HUES6 (cell line): ENCODE data around the gene PAPPA.

Experiments used
- H3K27ac ChIP-seq: 2 replicates; pipeline ENCODE4 v1.7.0; 2013; ENCODE audit warnings: low read depth, mild to moderate bottlenecking, low read length, inconsistent platforms
- H3K27me3 ChIP-seq: 2 replicates; pipeline ENCODE4 v1.6.1; 2013; ENCODE audit warnings: low read length; ENCODE audit not compliant: control insufficient read depth, insufficient read depth
- H3K36me3 ChIP-seq: 2 replicates; pipeline ENCODE4 v1.6.1; 2013; ENCODE audit warnings: low read length; ENCODE audit not compliant: control insufficient read depth, insufficient read depth
- H3K4me1 ChIP-seq: 2 replicates; pipeline ENCODE4 v1.6.1; 2013; ENCODE audit warnings: low read length; ENCODE audit not compliant: control insufficient read depth, insufficient read depth
- H3K4me3 ChIP-seq: 2 replicates; pipeline ENCODE4 v1.5.1; 2013; ENCODE audit warnings: low read depth, low read length
- H3K9ac ChIP-seq: one replicate; pipeline ENCODE4 v1.6.1; 2013; ENCODE audit warnings: mild to moderate bottlenecking, low read length
- H3K9me3 ChIP-seq: 2 replicates; pipeline ENCODE4 v1.6.1; 2013; ENCODE audit warnings: low read depth, low read length; ENCODE audit not compliant: control insufficient read depth, insufficient read depth

Gene PAPPA

GRCh38 chr9:116137010-116137409 is 16.6 kb upstream of the PAPPA start:
- no peak overlapping the region for H3K4me3 ChIP-seq
- no peaks in the 10 kb centered on the region for H3K9me3 ChIP-seq
- H3K4me1 ChIP-seq, result no peaks in the 10 kb centered on the region
- no peaks in the 10 kb centered on the region for H3K36me3 ChIP-seq
- H3K27ac ChIP-seq, result no peak overlapping the region
- H3K9ac ChIP-seq, result no peak overlapping the region
- peaks cover 3% of the 10 kb centered on the region; the same call in 1 of the 2 replicates for H3K27me3 ChIP-seq

GRCh38 chr9:116137581-116137980 is 16.0 kb upstream of the PAPPA start:
- peaks cover 3% of the 10 kb centered on the region; the same call in 1 of the 2 replicates for H3K27me3 ChIP-seq
- H3K4me1 ChIP-seq, result no peaks in the 10 kb centered on the region
- no peak overlapping the region for H3K9ac ChIP-seq
- H3K36me3 ChIP-seq, result no peaks in the 10 kb centered on the region
- H3K27ac ChIP-seq, result no peak overlapping the region
- no peaks in the 10 kb centered on the region for H3K9me3 ChIP-seq
- H3K4me3 ChIP-seq, result no peak overlapping the region

GRCh38 chr9:116141864-116142561 is 11.6 kb upstream of the PAPPA start:
- no peaks in the 10 kb centered on the region for H3K9me3 ChIP-seq
- H3K27ac ChIP-seq, result no peak overlapping the region
- no peaks in the 10 kb centered on the region for H3K4me1 ChIP-seq
- no peak overlapping the region for H3K4me3 ChIP-seq
- peaks cover 3% of the 10 kb centered on the region; the same call in 1 of the 2 replicates for H3K27me3 ChIP-seq
- no peaks in the 10 kb centered on the region for H3K36me3 ChIP-seq
- H3K9ac ChIP-seq, result no peak overlapping the region

- H3K9ac ChIP-seq, result no peak overlapping the region
- no peak overlapping the region for H3K4me3 ChIP-seq
- H3K27me3 ChIP-seq, result no peaks in the 10 kb centered on the region
- no peaks in the 10 kb centered on the region for H3K4me1 ChIP-seq
- H3K9me3 ChIP-seq, result no peaks in the 10 kb centered on the region
- H3K27ac ChIP-seq, result no peak overlapping the region
- H3K36me3 ChIP-seq, result no peaks in the 10 kb centered on the region
Observed at GRCh38 chr9:116142706-116143492, 10.7 kb upstream of the PAPPA start.

- Histone ChIP-seq H3K27ac (no peak overlapping the region), H3K4me1 (no peaks in the 10 kb centered on the region), H3K27me3 (no peaks in the 10 kb centered on the region), H3K36me3 (no peaks in the 10 kb centered on the region), H3K9ac (no peak overlapping the region), H3K9me3 (no peaks in the 10 kb centered on the region), H3K4me3 (no peak overlapping the region)
Observed at GRCh38 chr9:116144038-116144437, 9.6 kb upstream of the PAPPA start.

- H3K4me1 ChIP-seq, result no peaks in the 10 kb centered on the region
- no peaks in the 10 kb centered on the region for H3K36me3 ChIP-seq
- H3K9ac ChIP-seq, result no peak overlapping the region
- no peaks in the 10 kb centered on the region for H3K9me3 ChIP-seq
- no peaks in the 10 kb centered on the region for H3K27me3 ChIP-seq
- no peak overlapping the region for H3K27ac ChIP-seq
- H3K4me3 ChIP-seq, result no peak overlapping the region
Observed at GRCh38 chr9:116144555-116144954, 9.0 kb upstream of the PAPPA start.

- no peaks in the 10 kb centered on the region for H3K4me1 ChIP-seq
- no peak overlapping the region for H3K9ac ChIP-seq
- H3K9me3 ChIP-seq, result no peaks in the 10 kb centered on the region
- no peak overlapping the region for H3K4me3 ChIP-seq
- no peaks in the 10 kb centered on the region for H3K36me3 ChIP-seq
- no peaks in the 10 kb centered on the region for H3K27me3 ChIP-seq
- no peak overlapping the region for H3K27ac ChIP-seq
Observed at GRCh38 chr9:116145036-116145435, 8.6 kb upstream of the PAPPA start.

- H3K9me3 ChIP-seq, result no peaks in the 10 kb centered on the region
- H3K9ac ChIP-seq, result no peak overlapping the region
- no peak overlapping the region for H3K27ac ChIP-seq
- H3K4me1 ChIP-seq, result peaks cover 8% of the 10 kb centered on the region; the same call in 1 of the 2 replicates
- no peak overlapping the region for H3K4me3 ChIP-seq
- peaks cover 14% of the 10 kb centered on the region for H3K27me3 ChIP-seq
- no peaks in the 10 kb centered on the region for H3K36me3 ChIP-seq
Observed at GRCh38 chr9:116147821-116148220, 5.8 kb upstream of the PAPPA start.

- Histone ChIP-seq H3K4me1 (peaks cover 11% of the 10 kb centered on the region), H3K9ac (no peak overlapping the region), H3K27ac (no peak overlapping the region), H3K4me3 (no peak overlapping the region), H3K27me3 (peaks cover 25% of the 10 kb centered on the region), H3K9me3 (no peaks in the 10 kb centered on the region), H3K36me3 (no peaks in the 10 kb centered on the region)
Observed at GRCh38 chr9:116149844-116150243, 3.7 kb upstream of the PAPPA start.

- no peaks in the 10 kb centered on the region for H3K36me3 ChIP-seq
- no peak overlapping the region for H3K4me3 ChIP-seq
- no peaks in the 10 kb centered on the region for H3K9me3 ChIP-seq
- H3K27me3 ChIP-seq, result peaks cover 39% of the 10 kb centered on the region
- H3K27ac ChIP-seq, result no peak overlapping the region
- H3K9ac ChIP-seq, result no peak overlapping the region
- H3K4me1 ChIP-seq, result peaks cover 19% of the 10 kb centered on the region
Observed at GRCh38 chr9:116151199-116151598, 2.4 kb upstream of the PAPPA start.

- H3K4me1 ChIP-seq, result peaks cover 24% of the 10 kb centered on the region
- H3K9ac ChIP-seq, result no peak overlapping the region
- peaks cover 46% of the 10 kb centered on the region for H3K27me3 ChIP-seq
- H3K9me3 ChIP-seq, result no peaks in the 10 kb centered on the region
- H3K36me3 ChIP-seq, result no peaks in the 10 kb centered on the region
- H3K27ac ChIP-seq, result no peak overlapping the region
- no peak overlapping the region for H3K4me3 ChIP-seq
Observed at GRCh38 chr9:116151966-116152381, 1.6 kb upstream of the PAPPA start.
